HG03064 (cell line): ENCODE data around the gene TM6SF1.
"Not testable (repeated sequence)": the region's sequence is repeated elsewhere in the genome, so short reads cannot be mapped to it uniquely, and the experiment has no call there.

Experiments
- ATAC-seq: cut with Tn5 transposase; IDR thresholded peaks from one replicate; pipeline ENCODE4 v1.9.1; 2021; ENCODE audit warnings: low read depth; ENCODE audit not compliant: unreplicated experiment

Gene TM6SF1

GRCh38 chr15:83169576-83169975 lies 62.1 kb downstream of the TM6SF1 start:
- ATAC-seq = not testable (repeated sequence)

- ATAC-seq = no peak
Observed at GRCh38 chr15:83170474-83171165, 63.2 kb downstream of the TM6SF1 start.

GRCh38 chr15:83174891-83175290 lies 67.4 kb downstream of the TM6SF1 start:
- ATAC-seq = no peak

GRCh38 chr15:83178390-83178789 lies 70.9 kb downstream of the TM6SF1 start:
- ATAC-seq = no peak

GRCh38 chr15:83178869-83179325 lies 71.5 kb downstream of the TM6SF1 start:
- ATAC-seq = no peak

GRCh38 chr15:83185561-83185960 lies 78.1 kb downstream of the TM6SF1 start:
- ATAC-seq = no peak
